Tibial nerve (tissue), 4 donors: Measurements from ENCODE around the gene RCOR2. TPM values are rescaled to one million over a fixed set of nuclear protein-coding genes. Genes with fewer than 3 reads are reported as not detected.

ENCODE experiments used
- DNase-seq, 2 donors: peaks; one replicate each; pipeline ENCODE4 v3.0.0-alpha.2; 2019; ENCODE audit warnings: low spot score in 2 of 2
- H3K27ac ChIP-seq, 4 donors: fragments of 200-600 bp; sonication (generic) in 3 of 4; one replicate each; pipeline ENCODE4 v1.5.1; 2017 to 2019; ENCODE audit warnings: mild to moderate bottlenecking in 1 of 4
- H3K27me3 ChIP-seq, 2 donors: fragments of 200-600 bp; sonication (generic) in 1 of 2; one replicate each; pipeline versions ENCODE4 v1.5.1 to v1.6.0; 2017 to 2019
- H3K36me3 ChIP-seq, 3 donors: fragments of 200-600 bp; sonication (generic); one replicate each; pipeline ENCODE4 v1.5.1; 2018 to 2019
- H3K4me1 ChIP-seq, 4 donors: fragments of 200-600 bp; sonication (generic) in 3 of 4; one replicate each; pipeline ENCODE4 v1.5.1; 2017 to 2019
- H3K4me3 ChIP-seq, 4 donors: fragments of 200-600 bp; sonication (generic) in 3 of 4; one replicate each; pipeline ENCODE4 v1.5.1; 2017 to 2019; ENCODE audit warnings: mild to moderate bottlenecking in 1 of 4, moderate library complexity in 1 of 4
- H3K9me3 ChIP-seq, 4 donors: fragments of 200-600 bp; sonication (generic) in 3 of 4; one replicate each; pipeline ENCODE4 v1.5.1; 2017 to 2019
- EP300 ChIP-seq, 2 donors: sonication (generic); formaldehyde crosslinking; IDR thresholded peaks; one replicate each; pipeline ENCODE4 v1.6.1; 2017; ENCODE audit warnings: antibody characterized with exemption in 2 of 2, mild to moderate bottlenecking in 1 of 2
- POLR2A ChIP-seq, 2 donors: fragments of 450-650 bp; IDR thresholded peaks; one replicate each; pipeline ENCODE4 v1.6.1; 2017; ENCODE audit warnings: antibody characterized with exemption in 2 of 2, mild to moderate bottlenecking in 2 of 2, moderate library complexity in 2 of 2
- WGBS, 2 donors: methylation state at CpG; one replicate each; pipeline ENCODE4 v1.1.5; 2018; 5-methylcytosine and 5-hydroxymethylcytosine counted together
- total RNA-seq, 4 donors: library from RNA; depleted of rRNA; stranded (reverse); fragments of >200 nt; gene quantifications; one replicate each; pipeline ENCODE4 v1.1.0, GENCODE V29; 2016
- TF ChIP-seq, protein P1 (sequence below), 5 experiments: fragments of 200-600 bp in 3 of 5; fragments of 450-650 bp in 2 of 5; sonication (generic) in 3 of 5; IDR thresholded peaks; one replicate each; pipeline ENCODE4 v1.5.1; 2016 to 2019; ENCODE audit warnings: antibody characterized with exemption in 5 of 5, mild to moderate bottlenecking in 3 of 5, moderate library complexity in 2 of 5

The RCOR2 gene
- total RNA-seq, 4 donors from 2014 or later: 0.22 to 1.6 TPM; not detected in 2

GRCh38 chr11:63919267-63920125 lies 2.5 kb upstream of the RCOR2 start:
- TF ChIP-seq EP300 (IDR thresholded peaks at IDR 0.05) (no peak), POLR2A (IDR thresholded peaks at IDR 0.05) (no peak)
- TF ChIP-seq, protein P1, sequence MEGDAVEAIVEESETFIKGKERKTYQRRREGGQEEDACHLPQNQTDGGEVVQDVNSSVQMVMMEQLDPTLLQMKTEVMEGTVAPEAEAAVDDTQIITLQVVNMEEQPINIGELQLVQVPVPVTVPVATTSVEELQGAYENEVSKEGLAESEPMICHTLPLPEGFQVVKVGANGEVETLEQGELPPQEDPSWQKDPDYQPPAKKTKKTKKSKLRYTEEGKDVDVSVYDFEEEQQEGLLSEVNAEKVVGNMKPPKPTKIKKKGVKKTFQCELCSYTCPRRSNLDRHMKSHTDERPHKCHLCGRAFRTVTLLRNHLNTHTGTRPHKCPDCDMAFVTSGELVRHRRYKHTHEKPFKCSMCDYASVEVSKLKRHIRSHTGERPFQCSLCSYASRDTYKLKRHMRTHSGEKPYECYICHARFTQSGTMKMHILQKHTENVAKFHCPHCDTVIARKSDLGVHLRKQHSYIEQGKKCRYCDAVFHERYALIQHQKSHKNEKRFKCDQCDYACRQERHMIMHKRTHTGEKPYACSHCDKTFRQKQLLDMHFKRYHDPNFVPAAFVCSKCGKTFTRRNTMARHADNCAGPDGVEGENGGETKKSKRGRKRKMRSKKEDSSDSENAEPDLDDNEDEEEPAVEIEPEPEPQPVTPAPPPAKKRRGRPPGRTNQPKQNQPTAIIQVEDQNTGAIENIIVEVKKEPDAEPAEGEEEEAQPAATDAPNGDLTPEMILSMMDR (IDR thresholded peaks at IDR 0.05): no peak
- Histone ChIP-seq H3K9me3 (no peaks in the 10 kb centered on the region), H3K4me1 (peaks cover 0 to 56% (median 42%) of the 10 kb centered on the region in 4 donors), H3K4me3 (peak overlapping the region; percentile 1 to 48 (median 26)), H3K27ac (peak overlapping the region in 3 of 4 donors; percentile 52 to 80 (median 75)), H3K27me3 (no peaks in the 10 kb centered on the region), H3K36me3 (no peaks in the 10 kb centered on the region)
- 12 to 25% methylated on average over 21 to 29 of the region's 41 CpGs for WGBS, 2 donors
- no peak for DNase-seq

DNA sequence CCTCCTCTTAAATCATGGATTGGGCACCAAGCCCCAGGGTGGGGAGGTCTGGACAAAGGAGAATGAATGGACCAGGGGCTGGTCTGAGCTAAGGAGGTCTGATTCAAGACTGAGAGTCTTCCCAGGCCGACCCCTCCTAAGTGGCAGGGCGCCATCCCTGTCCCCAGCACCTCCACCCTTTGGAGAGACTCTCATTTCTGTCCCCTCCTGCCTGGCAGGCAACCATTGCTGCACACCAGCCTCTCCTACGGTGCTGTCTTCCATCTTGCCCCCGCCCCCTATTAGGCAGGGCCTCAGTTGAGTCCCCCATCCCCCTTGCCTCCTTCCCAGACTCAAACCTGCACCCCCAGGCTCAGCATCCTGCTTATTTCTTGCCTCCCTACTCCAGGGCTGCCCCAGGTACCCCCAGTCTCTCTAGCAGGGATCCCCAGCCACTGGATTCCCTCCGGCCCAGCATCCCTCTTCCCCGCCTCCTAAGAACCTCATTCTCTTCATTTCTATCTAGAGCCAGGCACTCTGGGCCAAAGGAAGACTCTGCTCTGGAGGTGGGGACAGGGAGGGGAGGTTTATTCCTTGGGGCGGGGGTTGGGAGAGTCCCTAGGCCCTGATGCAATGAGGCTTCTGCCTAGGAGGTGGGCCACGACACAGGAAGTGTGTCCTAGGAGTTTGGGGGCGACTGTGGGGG lies 1.7 kb upstream of the RCOR2 start:
- TF ChIP-seq, protein P1 (IDR thresholded peaks at IDR 0.05): no peak
- TF ChIP-seq EP300 (IDR thresholded peaks at IDR 0.05) (no peak), POLR2A (IDR thresholded peaks at IDR 0.05) (no peak)
- Histone ChIP-seq H3K9me3 (no peaks in the 10 kb centered on the region), H3K4me3 (peak overlapping the region in 3 of 4 donors; percentile 1 to 60 (median 35)), H3K36me3 (no peaks in the 10 kb centered on the region), H3K4me1 (peaks cover 0 to 56% (median 42%) of the 10 kb centered on the region in 4 donors), H3K27me3 (no peaks in the 10 kb centered on the region), H3K27ac (peak overlapping the region in 3 of 4 donors; percentile 61 to 80 (median 75))
- DNase-seq: no peak
- 40 to 45% methylated on average over 9 of the region's 9 CpGs for WGBS, 2 donors

DNA sequence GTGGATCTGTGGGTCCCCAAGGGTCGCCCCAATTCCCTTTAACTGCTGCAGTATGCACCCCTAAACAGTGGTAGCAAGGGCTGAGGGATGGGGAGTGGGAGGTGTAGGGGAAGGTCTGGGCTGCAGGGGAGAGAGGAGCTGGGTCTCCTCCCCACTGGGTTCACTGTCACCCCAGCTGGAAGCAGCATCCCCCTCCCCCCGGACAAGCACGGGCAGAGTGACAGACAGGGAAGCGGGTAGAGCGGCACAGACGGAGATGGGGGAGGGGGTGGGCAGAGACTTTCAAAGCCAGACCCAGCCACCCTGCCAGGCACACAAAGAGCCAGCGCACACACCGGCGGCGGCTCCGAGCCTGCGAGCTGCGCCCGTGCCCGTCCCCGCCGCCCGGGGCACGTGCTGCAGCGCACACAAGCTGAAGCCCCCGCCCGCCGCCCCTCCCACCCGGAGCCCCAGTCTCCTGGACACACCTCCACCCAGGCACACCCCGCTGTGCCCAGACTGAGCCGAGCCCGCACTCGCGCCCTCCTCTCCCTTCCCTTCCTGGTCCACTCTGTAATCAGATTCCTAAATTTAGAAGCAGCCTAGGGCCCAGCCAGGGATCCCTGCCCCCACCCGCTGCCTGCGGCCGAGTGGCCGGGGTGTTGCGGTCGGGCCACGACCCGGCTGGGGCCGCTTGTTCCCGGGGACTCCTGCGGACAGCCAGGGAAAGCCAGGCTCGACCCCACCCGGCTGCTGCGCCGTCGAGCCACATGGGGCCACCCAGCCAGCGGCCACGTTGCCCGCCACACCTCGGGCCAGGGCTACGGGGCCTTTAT lies 935 bp upstream of the RCOR2 start:
- Histone ChIP-seq H3K4me3 (peak overlapping the region; percentile 27 to 60 (median 52)), H3K4me1 (peaks cover 0 to 56% (median 42%) of the 10 kb centered on the region in 4 donors), H3K36me3 (no peaks in the 10 kb centered on the region), H3K9me3 (no peaks in the 10 kb centered on the region), H3K27ac (peak overlapping the region in 3 of 4 donors; percentile 59 to 80 (median 61)), H3K27me3 (no peaks in the 10 kb centered on the region)
- TF ChIP-seq, protein P1 (IDR thresholded peaks at IDR 0.05): no peak
- no peak for TF ChIP-seq EP300 (IDR thresholded peaks at IDR 0.05)
- no peak for TF ChIP-seq POLR2A (IDR thresholded peaks at IDR 0.05)
- 3 to 6% methylated on average over 25 to 46 of the region's 50 CpGs for WGBS, 2 donors
- DNase-seq: peak in 1 of 2 donors; percentile 34

- WGBS, 2 donors: 1 to 3% methylated on average over 28 to 42 of the region's 56 CpGs
- peak in 1 of 2 donors; percentile 24 for DNase-seq
- H3K4me3 ChIP-seq: peak overlapping the region; percentile 22 to 60 (median 41)
- H3K4me1 ChIP-seq: peaks cover 0 to 62% (median 42%) of the 10 kb centered on the region in 4 donors
- no peaks in the 10 kb centered on the region for H3K9me3 ChIP-seq
- H3K27ac ChIP-seq: peak overlapping the region in 1 of 4 donors; percentile 8
- H3K36me3 ChIP-seq: no peaks in the 10 kb centered on the region
- no peak for TF ChIP-seq POLR2A (IDR thresholded peaks at IDR 0.05)
- no peak for TF ChIP-seq EP300 (IDR thresholded peaks at IDR 0.05)
- TF ChIP-seq, protein P1 (IDR thresholded peaks at IDR 0.05): peak in 4 of 5 experiments; percentile 21 to 40 (median 33)
- no peaks in the 10 kb centered on the region for H3K27me3 ChIP-seq
These were observed 765 bp downstream of the RCOR2 start for GRCh38 chr11:63915961-63916836.
